GM23248 (cell line): ENCODE results near the gene LMO3. TPM values are rescaled to one million over a fixed set of nuclear protein-coding genes. Genes with fewer than 3 reads are reported as not detected.

Experiments
- DNase-seq: peaks from one replicate; pipeline ENCODE4 v3.0.0-alpha.2; 2015
- H2AFZ ChIP-seq: fragments of 200-600 bp; sonication (generic); 2 replicates; pipeline ENCODE4 v1.6.1; 2016; ENCODE audit warnings: antibody characterized with exemption
- H3F3A ChIP-seq: fragments of 200-600 bp; sonication (generic); 2 replicates; pipeline ENCODE4 v1.6.1; 2016; ENCODE audit warnings: mild to moderate bottlenecking, antibody characterized with exemption, mixed run types; ENCODE audit not compliant: insufficient read depth
- H3K27ac ChIP-seq: fragments of 200-600 bp; sonication (generic); 2 replicates; pipeline ENCODE4 v1.5.1; 2016; ENCODE audit warnings: mild to moderate bottlenecking
- H3K27me3 ChIP-seq: fragments of 200-600 bp; sonication (generic); replicated peaks from 2 replicates; pipeline ENCODE4 v1.6.1; 2016; ENCODE audit warnings: mild to moderate bottlenecking; ENCODE audit not compliant: insufficient read depth
- H3K36me3 ChIP-seq: fragments of 200-600 bp; sonication (generic); 2 replicates; pipeline ENCODE4 v1.6.1; 2016; ENCODE audit warnings: low read depth, mild to moderate bottlenecking
- H3K4me1 ChIP-seq: fragments of 200-600 bp; sonication (generic); 2 replicates; pipeline ENCODE4 v1.6.1; 2016; ENCODE audit warnings: mild to moderate bottlenecking; ENCODE audit not compliant: insufficient read depth
- H3K4me2 ChIP-seq: fragments of 200-600 bp; sonication (generic); one replicate; pipeline ENCODE4 v1.6.1; 2016; ENCODE audit warnings: mild to moderate bottlenecking; ENCODE audit not compliant: unreplicated experiment
- H3K4me3 ChIP-seq: fragments of 200-600 bp; sonication (generic); 2 replicates; pipeline ENCODE4 v1.5.1; 2016; ENCODE audit warnings: mild to moderate bottlenecking
- H3K79me2 ChIP-seq: fragments of 200-600 bp; sonication (generic); 2 replicates; pipeline ENCODE4 v1.6.1; 2016; ENCODE audit warnings: mild to moderate bottlenecking; ENCODE audit not compliant: insufficient read depth
- H3K9ac ChIP-seq: fragments of 200-600 bp; sonication (generic); 2 replicates; pipeline ENCODE4 v1.6.1; 2016; ENCODE audit warnings: mild to moderate bottlenecking
- H3K9me2 ChIP-seq: fragments of 200-600 bp; sonication (generic); 2 replicates; pipeline ENCODE4 v1.6.1; 2016; ENCODE audit warnings: mixed run types, mild to moderate bottlenecking, moderate library complexity; ENCODE audit not compliant: insufficient read depth
- H3K9me3 ChIP-seq: fragments of 200-600 bp; sonication (generic); one replicate; pipeline ENCODE4 v1.6.1; 2017; ENCODE audit warnings: low read depth
- H4K20me1 ChIP-seq: fragments of 200-600 bp; sonication (generic); 2 replicates; pipeline ENCODE4 v1.6.0; 2016; ENCODE audit not compliant: insufficient read depth
- EZH2 ChIP-seq: fragments of 200-600 bp; sonication (generic); IDR thresholded peaks from 2 replicates; pipeline ENCODE4 v1.6.1; 2018; ENCODE audit warnings: antibody characterized with exemption, mild to moderate bottlenecking; ENCODE audit not compliant: insufficient read depth, poor library complexity, severe bottlenecking
- EZH2phosphoT487 ChIP-seq: fragments of 200-600 bp; sonication (generic); IDR thresholded peaks from 2 replicates; pipeline ENCODE4 v1.6.1; 2018; ENCODE audit warnings: antibody characterized with exemption, moderate library complexity, mild to moderate bottlenecking, low read depth; ENCODE audit not compliant: insufficient read depth
- WGBS, 2 experiments: methylation state at CpG; one replicate each; pipeline ENCODE4 v1.1.6; 2015 to 2017; ENCODE audit warnings: low lambda C conversion rate in 2 of 2, low coverage in 1 of 2; ENCODE audit errors: missing lambda C conversion rate in 2 of 2; 5-methylcytosine and 5-hydroxymethylcytosine counted together
- in situ Hi-C: fragments of 300-500 bp; cut with MboI; formaldehyde crosslinking; loops from 2 replicates; pipeline ENCODE4 v1.15.0; 2020
- polyA plus RNA-seq: library from polyadenylated mRNA; unstranded; fragments of >200 nt; fragmentation: Nextera tagmentation; extraction: Ambion mirVana; gene quantifications from 2 replicates; pipeline ENCODE4 v1.2.1, GENCODE V29; 2016
- total RNA-seq: library from RNA; depleted of rRNA; stranded (reverse); fragments of >200 nt; shearing (Covaris generic); gene quantifications from 2 replicates; pipeline ENCODE4 v1.2.3, GENCODE V29; 2014

The LMO3 gene
- total and polyA plus RNA-seq, 2 experiments from 2014 or later = 0.38 TPM; not detected in 1

DNA sequence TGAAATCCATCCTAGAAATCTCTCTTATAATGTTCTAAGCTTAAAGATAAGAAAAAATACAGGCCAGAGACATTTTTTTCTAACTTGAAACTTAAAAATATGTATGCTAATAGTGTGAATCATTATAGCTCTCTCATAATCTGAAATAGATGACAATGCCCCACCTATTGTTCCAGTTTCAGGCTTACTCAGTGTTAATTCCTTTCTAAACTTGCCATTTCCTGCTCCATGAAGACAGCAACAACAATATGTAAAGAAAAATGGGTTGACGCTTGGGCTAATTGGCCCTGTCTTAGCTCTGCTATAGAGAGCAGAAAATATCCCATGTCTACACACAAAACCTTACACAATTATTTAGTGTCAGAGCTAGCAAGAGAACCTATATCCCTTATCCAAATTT lies 37.1 kb downstream of the LMO3 start:
- Histone ChIP-seq H3K27ac (no peak overlapping the region), H3K4me3 (no peak overlapping the region), H3K27me3 (no peaks in the 10 kb centered on the region), H3K4me1 (peaks cover 6% of the 10 kb centered on the region), H3K36me3 (no peaks in the 10 kb centered on the region), H3K9me3 (no peaks in the 10 kb centered on the region), H3K4me2 (no peak overlapping the region), H3F3A (no peaks in the 10 kb centered on the region), H3K9me2 (no peaks in the 10 kb centered on the region), H3K79me2 (no peaks in the 10 kb centered on the region), H3K9ac (no peak overlapping the region), H2AFZ (no peak overlapping the region), H4K20me1 (no peaks in the 10 kb centered on the region)
- in situ Hi-C loops = no loop called here
- TF ChIP-seq EZH2phosphoT487 (no peak), EZH2 (no peak)
- DNase-seq = peak; percentile 13
- WGBS, 2 experiments = 95 to 100% methylated on average over 1 of the region's 1 CpG

DNA sequence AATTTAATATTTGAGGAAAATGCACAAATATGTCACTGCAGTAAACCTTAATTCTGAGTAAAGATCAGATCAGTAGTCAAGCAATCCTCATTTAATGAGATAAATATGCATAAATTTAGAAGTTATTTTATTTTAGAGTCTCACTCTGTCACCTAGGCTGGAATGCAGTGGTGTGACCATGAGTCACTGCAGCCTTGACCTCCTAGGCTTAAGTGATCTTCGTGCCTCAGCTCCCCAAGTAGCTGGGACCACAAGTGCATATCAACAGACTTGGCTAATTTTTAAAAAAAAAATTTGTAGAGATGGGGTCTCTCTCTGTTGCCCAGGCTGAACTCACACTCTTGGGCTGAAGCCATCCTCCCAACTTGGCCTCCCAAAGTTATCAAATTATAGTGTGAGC lies 41.3 kb downstream of the LMO3 start:
- Histone ChIP-seq H3K9ac (no peak overlapping the region), H3F3A (no peaks in the 10 kb centered on the region), H3K79me2 (no peaks in the 10 kb centered on the region), H3K36me3 (no peaks in the 10 kb centered on the region), H3K4me1 (peaks cover 6% of the 10 kb centered on the region), H3K9me3 (no peaks in the 10 kb centered on the region), H3K27ac (no peak overlapping the region), H3K27me3 (no peaks in the 10 kb centered on the region), H4K20me1 (no peaks in the 10 kb centered on the region), H2AFZ (no peak overlapping the region), H3K4me3 (no peak overlapping the region), H3K9me2 (no peaks in the 10 kb centered on the region), H3K4me2 (no peak overlapping the region)
- in situ Hi-C loops = no loop called here
- WGBS, 2 experiments = 83 to 84% methylated on average over 1 of the region's 1 CpG
- DNase-seq = no peak
- TF ChIP-seq EZH2 (no peak), EZH2phosphoT487 (no peak)

DNA sequence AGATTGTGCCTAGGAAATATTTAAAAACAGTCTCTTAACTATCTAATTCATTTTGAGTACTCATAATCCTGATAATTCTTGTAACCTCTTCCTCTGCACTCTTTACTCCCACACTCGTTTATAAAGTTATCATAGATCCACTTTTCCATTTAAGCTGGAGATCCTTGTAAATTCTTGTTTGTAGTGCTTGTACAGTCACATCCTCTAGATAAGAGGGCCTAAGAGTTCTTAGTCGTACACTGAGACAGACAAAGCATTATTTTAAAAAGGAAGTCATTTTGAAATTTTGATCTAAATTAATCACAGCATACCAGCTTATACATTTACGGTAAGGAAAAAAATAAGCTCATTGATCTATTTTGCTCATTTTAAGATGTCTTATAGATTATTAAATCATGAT lies 42.5 kb downstream of the LMO3 start:
- no peak overlapping the region for H3K4me2 ChIP-seq
- no peak for DNase-seq
- 82 to 86% methylated on average over 3 of the region's 3 CpGs for WGBS, 2 experiments
- H3K9me3 ChIP-seq = no peaks in the 10 kb centered on the region
- H3K27me3 ChIP-seq = no peaks in the 10 kb centered on the region
- H2AFZ ChIP-seq = no peak overlapping the region
- no peak overlapping the region for H3K9ac ChIP-seq
- in situ Hi-C loops = no loop called here
- no peaks in the 10 kb centered on the region for H4K20me1 ChIP-seq
- H3F3A ChIP-seq = no peaks in the 10 kb centered on the region
- no peaks in the 10 kb centered on the region for H3K36me3 ChIP-seq
- no peak overlapping the region for H3K4me3 ChIP-seq
- H3K27ac ChIP-seq = no peak overlapping the region
- no peaks in the 10 kb centered on the region for H3K79me2 ChIP-seq
- no peaks in the 10 kb centered on the region for H3K9me2 ChIP-seq
- peaks cover under 1% of the 10 kb centered on the region; the same call in 1 of the 2 replicates for H3K4me1 ChIP-seq
- TF ChIP-seq EZH2phosphoT487 (no peak), EZH2 (no peak)

DNA sequence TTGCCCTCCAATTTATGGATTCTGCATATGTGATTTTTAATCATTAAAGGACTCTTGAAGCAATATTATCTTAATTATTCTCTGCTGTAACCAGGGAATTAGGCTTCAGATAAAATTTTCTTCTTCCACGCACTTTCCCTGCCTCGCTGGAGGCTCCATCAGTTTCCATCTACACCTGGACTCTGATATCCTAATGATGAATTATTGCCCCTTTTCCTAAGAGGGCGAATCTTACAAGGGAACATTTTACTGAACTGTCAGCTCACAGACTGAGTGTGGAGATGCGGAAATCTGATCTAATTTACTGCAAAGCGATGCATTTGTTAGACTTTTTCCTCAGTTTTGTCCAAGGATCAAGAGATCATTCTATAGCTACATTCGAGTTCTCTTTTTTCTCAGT lies 43.0 kb downstream of the LMO3 start:
- no peaks in the 10 kb centered on the region for H3K9me2 ChIP-seq
- no peak overlapping the region for H3K9ac ChIP-seq
- no peaks in the 10 kb centered on the region for H3K36me3 ChIP-seq
- no peak overlapping the region for H3K4me2 ChIP-seq
- no peaks in the 10 kb centered on the region for H3K27me3 ChIP-seq
- no peaks in the 10 kb centered on the region for H3K4me1 ChIP-seq
- 77 to 78% methylated on average over 6 of the region's 6 CpGs for WGBS, 2 experiments
- DNase-seq = no peak
- no peak overlapping the region for H3K4me3 ChIP-seq
- H3K9me3 ChIP-seq = no peaks in the 10 kb centered on the region
- in situ Hi-C loops = no loop called here
- TF ChIP-seq EZH2phosphoT487 = no peak
- no peak for TF ChIP-seq EZH2
- H3K27ac ChIP-seq = no peak overlapping the region
- H4K20me1 ChIP-seq = no peaks in the 10 kb centered on the region
- H3F3A ChIP-seq = no peaks in the 10 kb centered on the region
- H2AFZ ChIP-seq = no peak overlapping the region
- no peaks in the 10 kb centered on the region for H3K79me2 ChIP-seq

DNA sequence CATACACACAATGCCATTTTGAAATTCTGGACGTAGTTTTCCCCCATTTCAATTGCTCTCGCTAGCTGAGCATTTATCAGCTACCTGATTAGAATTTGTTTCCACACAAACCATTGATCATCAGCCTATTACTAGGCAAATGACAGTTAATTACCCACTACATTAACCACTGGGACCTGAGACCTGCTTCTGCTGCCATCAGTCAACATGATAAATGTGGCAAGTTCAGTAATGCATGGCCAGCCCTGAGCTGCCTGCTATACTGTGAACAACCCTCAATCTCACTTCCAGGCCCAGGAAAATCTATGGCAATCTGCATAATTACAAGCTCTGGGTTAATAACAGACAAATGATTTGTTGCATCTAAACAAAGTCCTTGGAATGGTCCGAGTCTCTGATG lies 43.5 kb downstream of the LMO3 start:
- H3K4me1 ChIP-seq = no peaks in the 10 kb centered on the region
- H4K20me1 ChIP-seq = no peaks in the 10 kb centered on the region
- H3K79me2 ChIP-seq = no peaks in the 10 kb centered on the region
- no peaks in the 10 kb centered on the region for H3K36me3 ChIP-seq
- H3K4me2 ChIP-seq = no peak overlapping the region
- no peaks in the 10 kb centered on the region for H3F3A ChIP-seq
- H3K9ac ChIP-seq = no peak overlapping the region
- in situ Hi-C loops = no loop called here
- no peak for TF ChIP-seq EZH2phosphoT487
- no peak for TF ChIP-seq EZH2
- H3K4me3 ChIP-seq = no peak overlapping the region
- H2AFZ ChIP-seq = no peak overlapping the region
- no peaks in the 10 kb centered on the region for H3K27me3 ChIP-seq
- H3K27ac ChIP-seq = no peak overlapping the region
- 74 to 75% methylated on average over 3 of the region's 3 CpGs for WGBS, 2 experiments
- H3K9me3 ChIP-seq = no peaks in the 10 kb centered on the region
- no peak for DNase-seq
- H3K9me2 ChIP-seq = no peaks in the 10 kb centered on the region
